Measurements from ENCODE around the gene FCRL5. TPM values are rescaled to one million over a fixed set of nuclear protein-coding genes. Genes with fewer than 3 reads are reported as not detected.

Gene FCRL5
- total and polyA plus RNA-seq, 10 of the 15 experiments (the other 5 are each of a cell fraction or from before 2014, with no cell fraction given): 1.1 to 136 (median 7.0) TPM

GRCh38 chr1:157469300-157469699, 83.0 kb downstream of the FCRL5 start:
- ATAC-seq: no peak
- H3K4me2 ChIP-seq (ENCODE audit: control insufficient read depth, insufficient read depth): no peak overlapping the region
- no TSS peak for BruUV-seq (replicated peaks)
- H3K27me3 ChIP-seq (replicated peaks in 1 of 2; ENCODE audit: control insufficient read depth in 2 of 2, insufficient read depth in 2 of 2, low read length in 1 of 2): no peaks in the 10 kb centered on the region; a peak in 2 of 4 replicates
- TF ChIP-seq SUPT20H (IDR thresholded peaks at IDR 0.05; ENCODE audit: borderline replicate concordance, control insufficient read depth, low read depth, low read length) (no peak), IKZF1 (conservative IDR thresholded peaks at IDR 0.05) (no peak), ZBED1 (IDR thresholded peaks at IDR 0.05; ENCODE audit: borderline replicate concordance) (no peak), CHD2 (IDR thresholded peaks at IDR 0.05; ENCODE audit: borderline replicate concordance, low read depth, low read length) (no peak), ZNF687 (IDR thresholded peaks at IDR 0.05) (no peak), SP1 (IDR thresholded peaks at IDR 0.05; ENCODE audit: low read depth, low read length) (no peak), SMAD1 (IDR thresholded peaks at IDR 0.05; ENCODE audit: low read depth, partially characterized antibody) (no peak), SMARCA5 (IDR thresholded peaks at IDR 0.05) (no peak), CHD1 (IDR thresholded peaks at IDR 0.05; ENCODE audit: low read depth, low read length) (no peak), IRF5 (IDR thresholded peaks at IDR 0.05; ENCODE audit: borderline replicate concordance) (no peak), YBX1 (IDR thresholded peaks at IDR 0.05) (no peak), YY1 (IDR thresholded peaks at IDR 0.05; ENCODE audit: low read depth, low read length) (no peak), RELA (IDR thresholded peaks at IDR 0.05; ENCODE audit: borderline replicate concordance, partially characterized antibody) (no peak), NR2C1 (IDR thresholded peaks at IDR 0.05) (no peak), TCF7 (IDR thresholded peaks at IDR 0.05; ENCODE audit: borderline replicate concordance) (no peak), POU2F2 (IDR thresholded peaks at IDR 0.05; ENCODE audit: borderline replicate concordance, low read depth, low read length) (no peak), NRF1 (conservative IDR thresholded peaks at IDR 0.05; ENCODE audit: low read depth, low read length) (no peak)
- H2AFZ ChIP-seq (ENCODE audit: control insufficient read depth, low read depth, low read length): no peak overlapping the region
- in situ Hi-C loops (cut with MboI) (no loop called here), intact Hi-C loops (cut with micrococcal nuclease; ENCODE audit: unreplicated experiment) (no loop called here)
- H3K36me3 ChIP-seq (ENCODE audit: control insufficient read depth in 2 of 2, insufficient read depth in 2 of 2, low read length in 1 of 2): no peaks in the 10 kb centered on the region
- H3K9ac ChIP-seq (ENCODE audit: control insufficient read depth, insufficient read depth, low read length): no peak overlapping the region
- WGBS (ENCODE audit: insufficient coverage, insufficient replicate concordance, low lambda C conversion rate, missing lambda C conversion rate): 24% methylated on average over 3 of the region's 3 CpGs
- FAIRE-seq: no peak
- H3K27ac ChIP-seq (ENCODE audit: control insufficient read depth, insufficient read depth): no peak overlapping the region
- H3K79me2 ChIP-seq (ENCODE audit: control insufficient read depth, insufficient read depth, low read length): no peaks in the 10 kb centered on the region
- H4K20me1 ChIP-seq (ENCODE audit: control insufficient read depth, insufficient read depth): no peaks in the 10 kb centered on the region
- H3K4me3 ChIP-seq: no peak overlapping the region
- no peak for DNase-seq (ENCODE audit: low read depth, low spot score)
- no peaks in the 10 kb centered on the region for H3K9me3 ChIP-seq (replicated peaks; ENCODE audit: control insufficient read depth, insufficient read depth, low read length)
- ChIA-PET SMC1A (ENCODE audit: uncharacterized antibody, unreplicated experiment) (interaction anchor here (1.6 kb wide), 1 partner anchor 14 kb away, joined by 3 read pairs; no protein-coding TSS in a partner anchor), POLR2A (no interaction called here), CTCF (interaction anchor here (0.6 kb wide), 1 partner anchor 88 kb away, joined by 3 read pairs; no protein-coding TSS in a partner anchor), RAD21 (ENCODE audit: unreplicated experiment) (interaction anchor here (1.1 kb wide), 1 partner anchor 17 kb away, joined by 3 read pairs; no protein-coding TSS in a partner anchor)
- H3K4me1 ChIP-seq (ENCODE audit: control insufficient read depth, insufficient read depth, low read length): no peaks in the 10 kb centered on the region

All from GM12878 (cell line).